CD4-positive, alpha-beta T cell treated with Interleukin-17A for 4 hours (primary cell): ENCODE results near the gene MAVS.
A peak's percentile ranks its signal among the peaks of the same experiment; 100 is the strongest.
"Not testable (repeated sequence)": the region's sequence is repeated elsewhere in the genome, so short reads cannot be mapped to it uniquely, and the experiment has no call there.

Experiments
- DNase-seq: peaks from one replicate; pipeline ENCODE4 v3.0.0-alpha.2; 2020; ENCODE audit warnings: mixed read lengths

MAVS gene

DNA sequence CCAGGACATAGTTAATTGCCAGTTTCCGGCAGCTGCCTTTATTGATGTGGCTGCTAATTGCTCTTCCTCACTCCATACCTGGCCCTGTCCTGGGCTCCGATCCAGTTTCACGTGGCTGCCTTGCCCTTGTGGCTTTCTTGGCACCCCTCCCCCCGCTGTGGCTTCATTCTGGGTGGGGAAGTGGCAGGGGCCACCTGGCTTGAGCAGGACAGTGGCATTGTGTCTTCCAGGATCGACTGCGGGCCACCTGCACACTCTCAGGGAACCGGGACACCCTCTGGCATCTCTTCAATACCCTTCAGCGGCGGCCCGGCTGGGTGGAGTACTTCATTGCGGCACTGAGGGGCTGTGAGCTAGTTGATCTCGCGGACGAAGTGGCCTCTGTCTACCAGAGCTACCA lies 10.8 kb downstream of the MAVS start:
- DNase-seq = no peak

DNA sequence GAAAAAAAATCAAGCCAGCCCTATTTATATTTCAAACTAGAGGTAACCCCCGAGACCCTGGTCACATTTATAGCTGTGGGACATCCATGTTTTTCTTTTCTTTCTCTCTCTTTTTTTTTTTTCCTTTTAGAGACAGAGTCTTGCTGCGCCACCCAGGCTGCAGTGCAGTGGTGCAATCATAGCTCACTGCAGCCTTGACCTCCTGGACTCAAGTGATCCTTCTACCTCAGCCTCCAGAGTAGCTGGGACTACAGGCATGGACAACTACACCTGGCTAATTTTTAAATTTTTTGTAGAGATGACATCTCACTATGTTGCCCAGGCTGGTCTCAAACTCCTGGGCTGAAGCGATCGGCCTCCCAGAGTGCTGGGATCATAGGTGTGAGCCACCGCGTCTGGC lies 12.1 kb downstream of the MAVS start:
- no peak for DNase-seq

DNA sequence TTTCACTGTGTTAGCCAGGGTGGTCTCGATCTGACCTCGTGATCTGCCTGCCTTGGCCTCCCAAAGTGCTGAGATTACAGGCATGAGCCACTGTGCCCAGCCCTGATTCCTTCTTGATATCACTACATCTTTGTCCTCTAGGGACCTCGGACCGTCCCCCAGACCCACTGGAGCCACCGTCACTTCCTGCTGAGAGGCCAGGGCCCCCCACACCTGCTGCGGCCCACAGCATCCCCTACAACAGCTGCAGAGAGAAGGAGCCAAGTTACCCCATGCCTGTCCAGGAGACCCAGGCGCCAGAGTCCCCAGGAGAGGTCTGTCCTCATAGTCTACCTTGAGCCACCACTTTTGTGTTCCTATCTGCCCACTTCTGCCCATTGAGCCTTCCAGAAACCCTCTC lies 14.6 kb downstream of the MAVS start:
- DNase-seq = no peak

DNA sequence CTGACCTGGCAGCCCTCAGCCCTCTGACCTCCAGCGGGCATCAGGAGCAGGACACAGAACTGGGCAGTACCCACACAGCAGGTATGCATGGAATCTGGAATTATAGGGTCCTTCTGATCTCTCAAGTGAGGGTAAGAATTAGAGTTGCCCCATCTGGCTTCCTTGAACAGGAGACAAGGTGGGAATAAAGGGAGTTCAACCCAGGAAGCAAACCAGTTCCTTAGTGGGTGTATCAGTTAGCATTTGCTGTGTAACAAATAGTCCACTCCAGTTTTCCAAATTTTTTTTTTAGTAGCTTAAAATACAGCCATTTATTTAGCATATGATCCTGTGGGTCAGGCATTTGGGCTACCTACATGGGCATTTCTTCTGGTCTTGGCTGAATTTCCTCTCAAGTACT lies 15.7 kb downstream of the MAVS start:
- DNase-seq = no peak

DNA sequence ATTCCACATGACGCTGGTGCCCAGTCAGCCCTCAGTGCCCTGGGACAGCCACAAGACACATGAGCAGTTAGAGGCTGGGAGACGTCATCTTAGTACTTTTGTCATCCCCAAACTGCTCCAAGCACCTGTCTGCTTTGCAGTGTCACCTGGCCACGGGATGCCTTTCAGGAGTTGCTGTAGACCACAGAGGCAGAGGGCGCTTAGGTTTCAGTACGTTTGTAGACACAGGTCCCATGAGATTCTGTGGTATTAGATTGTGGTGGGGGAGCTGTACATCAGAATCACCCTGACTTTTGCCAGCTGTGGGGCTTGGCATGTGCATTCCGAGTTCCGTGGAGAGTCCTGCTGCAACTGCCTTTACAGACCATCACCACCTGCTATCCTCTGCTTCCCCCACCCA lies 16.7 kb downstream of the MAVS start:
- DNase-seq = no peak

DNA sequence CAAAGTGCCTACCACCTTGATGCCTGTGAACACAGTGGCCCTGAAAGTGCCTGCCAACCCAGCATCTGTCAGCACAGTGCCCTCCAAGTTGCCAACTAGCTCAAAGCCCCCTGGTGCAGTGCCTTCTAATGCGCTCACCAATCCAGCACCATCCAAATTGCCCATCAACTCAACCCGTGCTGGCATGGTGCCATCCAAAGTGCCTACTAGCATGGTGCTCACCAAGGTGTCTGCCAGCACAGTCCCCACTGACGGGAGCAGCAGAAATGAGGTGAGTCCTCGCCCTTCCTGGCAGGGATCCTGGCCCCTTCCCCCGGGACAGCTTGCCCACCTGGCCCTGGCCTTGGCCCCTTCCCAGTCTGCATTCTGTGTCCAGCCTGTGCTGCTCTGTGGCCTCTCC lies 17.9 kb downstream of the MAVS start:
- no peak for DNase-seq

DNA sequence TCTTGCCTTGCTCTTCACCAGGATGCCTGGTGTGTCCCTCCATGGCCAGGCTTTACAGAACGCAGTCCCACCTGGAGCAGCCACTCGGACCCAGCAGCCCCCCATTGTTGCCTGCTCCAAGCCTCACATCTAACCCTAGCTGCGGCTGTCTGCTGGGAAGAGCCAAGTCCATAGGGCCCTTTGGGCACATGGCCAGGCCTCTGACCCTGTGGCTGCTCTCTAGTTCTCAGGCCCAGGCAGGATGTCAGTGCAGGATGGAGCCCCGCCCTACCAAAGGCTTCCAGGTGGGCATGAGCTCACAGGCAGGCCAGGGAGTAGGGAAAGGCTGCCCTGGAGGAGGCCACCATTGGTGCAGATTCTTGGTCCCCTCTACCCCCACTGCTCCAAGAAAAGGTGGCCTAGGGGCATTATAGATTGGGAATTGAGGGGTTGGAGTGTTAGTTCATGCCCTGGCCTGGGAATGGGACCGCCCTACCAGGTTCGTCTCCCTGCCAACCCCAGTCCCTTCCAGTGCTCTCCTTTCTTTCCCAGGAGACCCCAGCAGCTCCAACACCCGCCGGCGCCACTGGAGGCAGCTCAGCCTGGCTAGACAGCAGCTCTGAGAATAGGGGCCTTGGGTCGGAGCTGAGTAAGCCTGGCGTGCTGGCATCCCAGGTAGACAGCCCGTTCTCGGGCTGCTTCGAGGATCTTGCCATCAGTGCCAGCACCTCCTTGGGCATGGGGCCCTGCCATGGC lies 18.7 kb downstream of the MAVS start:
- DNase-seq = no peak

DNA sequence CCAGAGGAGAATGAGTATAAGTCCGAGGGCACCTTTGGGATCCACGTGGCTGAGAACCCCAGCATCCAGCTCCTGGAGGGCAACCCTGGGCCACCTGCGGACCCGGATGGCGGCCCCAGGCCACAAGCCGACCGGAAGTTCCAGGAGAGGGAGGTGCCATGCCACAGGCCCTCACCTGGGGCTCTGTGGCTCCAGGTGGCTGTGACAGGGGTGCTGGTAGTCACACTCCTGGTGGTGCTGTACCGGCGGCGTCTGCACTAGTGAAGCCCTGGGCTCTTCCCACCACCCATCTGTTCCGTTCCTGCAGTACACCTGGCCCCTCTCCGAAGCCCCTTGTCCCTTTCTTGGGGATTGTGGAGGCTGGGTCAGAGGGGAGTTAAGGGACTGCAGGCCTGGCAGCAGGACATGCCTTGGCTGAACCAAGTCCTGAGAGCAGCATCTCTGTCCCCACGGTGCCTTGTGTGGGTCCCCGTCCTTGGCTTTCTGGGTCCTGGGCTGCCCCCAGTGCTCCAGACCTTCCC lies 19.3 kb downstream of the MAVS start:
- DNase-seq = no peak

DNA sequence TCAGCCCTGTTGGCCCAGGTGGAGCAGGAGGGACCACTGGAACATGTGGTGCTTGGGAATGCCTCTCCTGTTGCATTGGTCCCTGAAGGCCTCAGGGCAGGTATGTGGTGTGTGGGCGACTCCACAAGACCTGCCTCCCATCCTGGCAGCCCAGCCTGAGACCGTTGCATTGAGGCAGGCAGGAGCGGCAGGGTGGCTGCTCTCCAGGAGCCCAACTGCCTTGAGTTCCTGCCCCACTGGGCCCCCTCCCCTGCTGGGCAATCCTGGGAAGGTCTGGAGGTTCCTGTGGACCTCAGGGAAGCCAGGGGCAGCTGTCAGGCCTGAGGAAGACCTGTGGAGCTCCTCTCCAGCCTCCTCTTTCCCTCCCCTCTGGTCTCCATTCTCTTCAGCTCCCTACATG lies 19.8 kb downstream of the MAVS start:
- DNase-seq = no peak

DNA sequence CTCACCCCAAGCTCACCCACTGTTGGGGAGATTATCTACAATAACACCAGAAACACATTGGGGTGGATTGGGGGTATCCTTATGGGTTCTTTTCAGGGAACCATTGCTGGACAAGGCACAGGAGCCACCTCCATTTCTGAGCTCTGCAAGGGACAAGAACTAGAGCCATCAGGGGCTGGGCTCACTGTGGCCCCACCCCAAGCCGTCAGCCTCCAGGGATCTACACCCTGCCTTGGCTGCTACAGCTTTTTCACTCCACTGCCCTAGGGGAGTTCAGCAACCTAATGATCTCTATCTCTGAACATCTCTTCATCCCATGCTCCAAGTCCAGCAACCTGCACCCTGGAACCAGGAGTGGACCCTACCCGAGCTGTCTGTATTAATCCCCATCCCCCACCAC lies 21.2 kb downstream of the MAVS start:
- DNase-seq = no peak

DNA sequence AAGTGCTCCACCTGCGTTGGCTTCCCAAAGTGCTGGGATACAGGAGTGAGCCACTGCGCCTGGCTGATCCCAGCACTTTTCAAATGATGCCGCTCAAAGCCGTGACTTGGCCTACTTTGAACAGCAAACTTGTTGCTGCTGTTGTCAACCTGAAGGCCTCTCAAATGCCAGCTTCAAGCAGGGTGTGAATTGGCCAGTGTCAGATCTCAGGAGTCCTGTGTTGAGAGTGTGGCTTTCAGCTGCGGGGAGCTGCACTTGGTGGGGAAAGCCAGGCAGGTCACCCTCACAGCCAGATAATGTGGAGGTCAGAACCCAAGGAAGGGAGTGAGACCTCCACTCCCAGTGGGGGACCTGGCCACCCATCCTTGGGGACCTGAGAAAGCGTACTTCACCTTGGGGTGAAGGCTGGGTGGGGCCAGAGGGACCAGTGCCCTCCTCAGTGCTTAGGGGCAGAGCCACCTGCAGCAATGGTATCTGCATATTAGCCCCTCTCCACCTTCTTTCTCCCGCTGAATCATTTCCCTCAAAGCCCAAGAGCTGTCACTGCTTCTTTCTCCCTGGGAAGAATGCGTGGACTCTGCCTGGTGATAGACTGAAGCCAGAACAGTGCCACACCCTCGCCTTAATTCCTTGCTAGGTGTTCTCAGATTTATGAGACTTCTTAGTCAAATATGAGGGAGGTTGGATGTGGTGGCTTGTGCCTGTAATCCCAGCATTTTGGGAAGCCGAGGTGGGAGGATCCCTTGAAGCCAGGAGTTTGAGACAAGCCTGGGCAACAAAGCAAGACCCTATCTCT lies 23.4 kb downstream of the MAVS start:
- DNase-seq = no peak

DNA sequence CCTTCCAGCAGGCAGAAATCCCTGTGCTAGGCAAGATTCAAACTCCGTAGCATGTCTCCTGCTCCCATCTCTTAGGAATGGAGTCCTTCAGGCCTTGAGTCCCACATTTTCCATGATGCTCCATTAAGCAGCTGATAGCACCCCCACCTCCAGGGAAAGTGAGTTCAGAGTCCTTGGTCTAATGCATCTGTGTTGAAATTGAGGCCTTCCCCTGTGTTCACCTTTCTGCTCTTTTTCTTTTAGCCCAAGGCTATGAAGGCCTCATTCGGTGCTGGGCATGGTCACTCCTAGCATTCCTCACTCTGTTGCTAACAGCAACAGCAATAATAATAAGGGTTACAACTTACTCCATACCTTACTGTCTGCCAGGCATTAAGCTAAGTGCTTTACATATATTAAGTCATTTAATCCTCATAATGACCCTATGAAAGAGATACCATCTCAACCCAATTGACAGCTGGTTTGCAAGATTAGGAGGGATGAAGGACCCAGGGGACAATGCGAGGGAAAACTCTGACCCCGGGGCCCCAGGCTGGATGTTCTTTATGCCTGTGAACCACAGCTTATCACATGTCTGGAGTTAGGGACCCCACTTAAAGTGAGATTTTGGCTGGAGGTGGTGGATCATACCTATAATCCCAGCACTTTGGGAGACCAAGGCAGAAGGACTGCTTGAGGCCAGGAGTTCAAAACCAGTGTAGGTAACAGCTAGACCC lies 25.1 kb downstream of the MAVS start:
- DNase-seq = no peak

DNA sequence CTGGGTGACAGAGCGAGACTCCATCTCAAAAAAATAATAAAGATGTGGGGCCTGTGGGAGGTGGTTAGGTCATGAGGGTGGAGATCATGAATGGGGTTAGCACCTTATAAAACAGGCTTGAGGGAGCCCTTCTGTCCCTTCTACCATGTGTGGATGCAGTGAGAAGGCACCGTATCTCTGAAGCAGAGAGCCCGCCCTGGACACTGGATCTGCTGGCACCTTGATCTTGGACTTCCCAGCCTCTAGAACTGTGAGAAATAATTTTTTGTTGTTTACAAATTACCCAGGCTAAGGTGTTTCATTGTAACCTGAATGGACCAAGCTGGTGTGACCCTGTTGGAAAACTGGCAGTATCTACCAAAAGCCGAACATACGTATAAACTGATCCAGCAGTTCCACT lies 26.9 kb downstream of the MAVS start:
- DNase-seq = no peak

DNA sequence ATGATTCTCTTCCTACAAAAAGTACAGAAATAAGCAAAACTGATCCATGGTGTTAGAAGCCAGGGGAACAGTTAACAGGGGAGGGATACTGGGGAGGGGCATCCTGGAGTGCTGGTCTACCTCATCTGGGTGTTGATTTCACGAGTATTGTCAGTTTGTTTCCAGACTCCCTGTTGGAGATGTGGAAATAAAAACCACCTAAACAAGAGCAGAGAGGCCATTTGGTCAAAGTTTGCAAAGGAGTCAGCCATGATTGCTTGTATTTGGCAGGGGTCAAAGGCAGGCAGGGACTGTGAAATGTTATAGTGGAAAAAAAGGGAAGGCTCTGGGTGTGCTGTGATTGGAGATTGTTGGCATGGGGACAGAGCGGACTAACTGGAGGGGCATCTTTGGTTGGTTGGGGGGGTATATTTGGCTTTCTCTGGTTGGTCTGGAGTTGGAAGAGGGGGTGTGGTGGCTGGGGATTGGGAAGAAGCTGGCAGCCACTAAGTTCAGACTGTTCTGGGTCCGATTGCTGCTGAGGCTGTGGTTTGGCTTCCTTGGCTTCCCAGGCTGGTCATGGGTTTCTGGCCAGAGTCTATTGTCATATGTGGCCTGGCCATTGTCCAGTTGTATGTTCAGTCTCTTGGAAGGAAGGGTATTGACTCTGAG lies 27.7 kb downstream of the MAVS start:
- DNase-seq = no peak

DNA sequence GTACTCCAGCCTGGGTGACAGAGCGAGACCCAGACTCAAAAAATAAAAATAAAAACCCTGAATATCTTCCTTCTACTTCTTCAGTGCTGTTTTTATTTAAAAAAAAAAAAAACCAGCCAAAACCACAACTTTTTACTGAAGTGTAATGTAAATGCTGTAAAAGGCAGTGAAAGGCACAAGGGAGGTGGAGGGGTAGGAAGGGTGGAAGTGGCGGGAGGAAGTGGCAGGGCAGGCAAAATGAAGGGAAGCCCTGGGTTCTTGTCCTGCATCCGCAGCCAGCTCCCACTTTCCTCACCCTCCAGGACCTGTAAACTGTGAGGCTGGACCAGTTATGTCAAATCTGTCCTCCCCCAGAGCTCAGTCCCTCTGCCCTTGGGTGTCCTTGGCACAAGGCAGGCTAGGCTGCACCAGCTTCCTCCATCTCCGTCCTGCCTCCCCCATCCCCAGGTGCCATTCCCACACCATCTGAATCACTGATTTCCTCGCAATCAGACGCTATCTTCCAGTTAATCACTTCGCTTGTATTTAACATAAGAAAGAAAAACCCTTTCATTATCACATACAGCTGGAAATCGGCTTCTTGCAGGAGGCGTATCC lies 28.8 kb downstream of the MAVS start:
- DNase-seq = no peak

DNA sequence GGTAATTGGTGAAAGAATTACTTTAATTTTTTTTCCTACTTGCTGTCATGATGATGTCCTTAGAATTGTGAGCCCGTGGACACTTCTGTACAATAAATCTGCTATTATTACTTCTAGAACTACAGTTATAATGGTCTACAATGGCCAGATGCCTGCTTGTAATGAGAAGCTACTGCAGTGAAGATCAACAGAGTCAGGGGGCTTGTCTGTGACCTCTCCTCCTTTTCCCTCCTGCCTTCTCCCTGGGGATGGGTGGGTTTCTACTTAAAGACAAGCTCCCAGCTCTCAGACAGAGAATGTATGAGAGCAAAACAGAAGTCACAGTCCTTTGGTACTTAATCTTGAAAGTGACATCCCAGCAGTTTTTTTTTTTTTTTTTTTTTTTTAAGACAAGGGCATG lies 29.4 kb downstream of the MAVS start:
- DNase-seq = no peak

DNA sequence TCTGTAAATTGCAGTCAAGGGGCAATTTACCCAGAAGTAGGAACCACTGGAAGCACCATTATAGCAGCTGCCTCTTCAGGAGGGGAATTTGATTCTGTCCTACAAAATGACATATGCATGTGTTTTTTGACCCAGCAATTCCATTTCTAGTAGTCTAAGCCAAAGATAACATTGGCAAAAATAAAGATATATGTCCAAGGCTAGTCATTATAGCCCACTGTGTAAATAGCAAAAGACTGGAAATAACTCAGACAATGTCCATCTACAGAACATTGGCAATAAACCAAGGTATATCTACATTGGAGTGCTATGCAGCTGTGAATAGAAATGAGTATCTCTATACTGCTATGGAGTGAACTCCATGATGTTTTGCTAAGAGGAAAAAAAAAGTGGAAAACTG lies 30.0 kb downstream of the MAVS start:
- DNase-seq = no peak

DNA sequence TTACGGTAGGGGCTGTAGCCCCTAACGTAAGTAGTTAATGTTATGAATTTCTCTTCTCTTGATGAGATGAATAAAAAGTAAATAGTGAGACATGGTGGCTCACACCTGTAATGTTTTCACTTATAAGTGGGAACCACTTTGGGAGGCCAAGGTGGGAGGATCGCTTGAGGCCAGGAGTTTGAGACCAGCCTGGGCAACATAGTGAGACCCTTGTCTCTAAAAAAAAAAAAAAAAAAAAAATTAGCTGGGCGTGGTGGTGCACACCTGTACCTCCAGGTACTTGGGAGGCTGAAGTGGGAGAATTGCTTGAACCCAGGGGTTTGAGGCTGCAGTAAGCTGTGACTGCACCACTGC lies 32.3 kb downstream of the MAVS start:
- not testable (repeated sequence) for DNase-seq

DNA sequence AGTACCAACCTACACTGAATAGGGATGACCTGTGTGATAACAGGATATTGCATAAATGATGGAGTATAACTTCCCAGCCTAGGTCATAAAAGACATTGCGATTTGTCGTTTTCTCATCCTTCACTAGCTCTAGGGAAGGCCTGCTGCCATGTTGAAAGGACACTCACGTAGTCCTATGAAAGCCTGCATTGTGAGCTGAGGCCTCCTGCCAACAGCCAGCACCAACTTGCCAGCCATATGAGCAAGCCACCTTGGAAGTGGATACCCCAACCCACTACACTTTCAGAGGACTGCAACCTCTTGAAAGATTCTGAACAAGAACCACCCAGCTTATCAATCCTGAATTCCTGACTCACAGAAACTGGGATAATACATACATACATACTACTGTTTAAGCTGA lies 39.1 kb downstream of the MAVS start:
- DNase-seq = no peak

DNA sequence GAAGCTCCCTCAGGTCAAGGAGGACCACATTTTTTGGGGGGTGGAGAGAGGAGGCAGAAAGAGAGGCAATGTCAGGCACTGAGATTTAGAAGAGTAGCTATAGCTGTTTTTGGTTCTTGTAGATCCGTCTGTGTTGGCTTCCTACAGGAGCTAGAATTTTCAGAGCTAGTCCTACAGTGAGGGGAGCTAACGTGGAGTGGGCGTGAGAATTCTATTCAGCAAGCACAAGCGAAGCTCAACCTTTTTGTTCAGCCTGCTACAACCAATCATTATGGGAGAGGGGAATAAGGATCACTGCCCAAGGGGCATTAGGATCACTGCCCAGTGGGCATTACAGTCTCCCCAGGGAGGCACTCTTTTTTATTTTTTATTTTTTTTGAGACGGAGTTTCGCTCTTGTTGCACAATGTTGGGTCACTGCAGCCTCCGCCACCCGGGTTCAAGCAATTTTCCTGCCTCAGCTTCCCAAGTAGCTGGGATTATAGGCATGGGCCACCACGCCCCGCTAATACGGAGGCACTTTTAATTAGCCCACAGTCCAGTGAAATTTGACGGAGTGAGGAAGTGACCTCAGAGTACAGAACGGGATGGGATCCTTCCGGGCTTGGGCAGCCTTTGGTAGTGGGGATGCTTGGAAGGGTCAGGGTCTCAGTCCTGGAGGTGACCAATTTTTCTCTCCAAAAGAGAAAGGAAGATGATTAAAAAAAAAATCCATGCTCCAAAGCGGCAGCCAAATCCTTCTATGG lies 41.4 kb downstream of the MAVS start:
- DNase-seq = no peak

DNA sequence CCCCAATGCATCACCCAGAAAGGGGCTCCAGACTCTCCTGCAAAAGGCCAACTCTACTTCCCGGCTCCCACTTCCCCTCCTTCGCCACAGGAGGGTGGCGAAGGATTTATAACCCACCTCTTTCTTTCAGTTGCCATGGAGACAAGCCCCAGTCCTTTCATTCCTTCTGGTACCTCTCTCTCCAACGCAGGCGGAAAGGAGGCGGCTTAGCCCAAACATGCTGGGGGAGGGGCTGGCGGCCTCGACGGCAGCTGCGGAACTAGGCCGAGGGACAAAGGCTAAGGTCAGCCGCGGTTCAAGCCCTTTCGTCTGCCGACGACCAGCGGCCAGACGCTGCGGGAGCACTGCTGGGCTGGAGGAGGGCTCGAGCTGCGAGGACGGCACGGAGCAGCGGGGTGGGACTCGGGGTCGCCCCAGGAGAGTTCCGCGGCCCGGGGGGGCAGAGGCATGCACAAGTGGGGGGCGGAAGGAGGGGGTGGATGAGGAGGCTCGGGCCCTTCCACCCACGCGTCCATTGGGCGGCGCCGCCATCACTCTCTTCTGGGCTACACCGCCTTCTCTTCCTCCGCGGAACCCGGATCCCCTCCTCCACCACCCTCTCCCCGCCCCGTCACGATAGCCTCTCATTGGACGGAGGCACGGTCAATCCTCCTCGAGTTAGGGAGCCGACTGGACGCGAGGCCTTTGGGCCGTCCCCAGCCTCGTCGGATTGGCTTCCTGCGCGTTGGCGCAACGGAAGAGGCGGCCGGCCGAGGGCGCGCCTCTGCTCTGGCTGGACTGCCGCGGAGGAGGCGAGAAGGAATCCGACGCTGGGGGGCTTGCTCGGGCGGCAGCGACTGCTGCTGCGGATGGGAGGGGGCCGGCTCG lies 42.2 kb downstream of the MAVS start, which contains the start of gene PANK2:
TSS of gene PANK2 (plus strand) at position 766 of the 867 bp plus-strand sequence.
- DNase-seq = peak; percentile 97
